Measurements from ENCODE around the gene SH2D7. TPM values are rescaled to one million over a fixed set of nuclear protein-coding genes. Genes with fewer than 3 reads are reported as not detected.

The SH2D7 gene
- total and polyA plus RNA-seq, 2 donors (not counting 3 experiments of a cell fraction or from before 2014, with no cell fraction given) = not detected

DNA sequence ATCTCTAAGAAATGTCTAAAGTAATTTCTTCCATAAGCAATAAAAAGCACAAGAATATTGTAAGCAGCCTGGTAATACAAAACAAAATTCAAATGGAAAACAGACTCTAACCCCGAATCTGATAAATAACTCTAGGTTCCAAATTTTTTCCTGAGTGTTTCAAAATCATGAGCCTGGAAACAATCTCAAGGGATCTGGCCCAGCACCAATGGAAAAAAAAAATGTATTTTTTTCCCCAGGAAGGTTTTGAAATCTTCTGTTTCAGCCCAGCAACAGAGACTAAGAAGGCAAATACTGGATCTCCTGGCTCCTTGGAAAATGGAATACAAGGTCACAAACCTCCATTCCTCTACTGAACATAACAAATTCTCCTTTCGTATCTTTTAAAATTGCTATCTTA lies 27.8 kb upstream of the SH2D7 start:
- H3K4me1 ChIP-seq (ENCODE audit: control insufficient read depth, extremely low read depth, insufficient read depth, low read length) = peaks cover 55% of the 10 kb centered on the region
- CTCF ChIA-PET = no interaction called here
- dilution Hi-C loops (cut with MboI; ENCODE audit: extremely low pct_ligation_motif_present, low sequenced_read_pairs) = no loop called here

More for the DNA sequence above, 27.8 kb upstream of the SH2D7 start:
- intact Hi-C loops (cut with micrococcal nuclease) = loop anchor here (2.0 kb wide), 1 partner anchor 14 kb away; no protein-coding TSS in a partner anchor
- Histone ChIP-seq H3K79me2 (ENCODE audit: control insufficient read depth, insufficient read depth, low read length) (peaks cover 80% of the 10 kb centered on the region), H3K36me3 (ENCODE audit: control insufficient read depth in 2 of 2, extremely low read depth in 1 of 2, insufficient read depth in 2 of 2, low read length in 2 of 2) (no peaks in the 10 kb centered on the region), H3K27me3 (ENCODE audit: control insufficient read depth in 2 of 2, insufficient read depth in 2 of 2, low read length in 2 of 2) (no peaks in the 10 kb centered on the region), H3K4me2 (ENCODE audit: insufficient read depth, low read length) (no peak overlapping the region), H3K27ac (ENCODE audit: insufficient read depth, low read depth, low read length) (no peak overlapping the region), H4K20me1 (replicated peaks; ENCODE audit: control insufficient read depth, extremely low read depth, insufficient read depth, low read length) (no peaks in the 10 kb centered on the region), H3K9me3 (replicated peaks; ENCODE audit: control insufficient read depth, insufficient read depth, low read length) (no peaks in the 10 kb centered on the region), H3K9ac (replicated peaks; ENCODE audit: extremely low read depth, insufficient read depth, low read length) (no peak overlapping the region), H3K4me3 (replicated peaks in 1 of 3; ENCODE audit: insufficient read depth in 1 of 3, low read depth in 1 of 3, low read length in 3 of 3) (no peak overlapping the region), H3K9me1 (replicated peaks; ENCODE audit: control insufficient read depth, extremely low read depth, insufficient read depth, low read length) (no peaks in the 10 kb centered on the region), H2AFZ (ENCODE audit: low read depth, low read length) (no peak overlapping the region)
- FAIRE-seq (no peak), DNase-seq (ENCODE audit: low read depth, low spot score) (no peak)
- BruUV-seq (replicated peaks) = no TSS peak
- TF ChIP-seq, protein P1, sequence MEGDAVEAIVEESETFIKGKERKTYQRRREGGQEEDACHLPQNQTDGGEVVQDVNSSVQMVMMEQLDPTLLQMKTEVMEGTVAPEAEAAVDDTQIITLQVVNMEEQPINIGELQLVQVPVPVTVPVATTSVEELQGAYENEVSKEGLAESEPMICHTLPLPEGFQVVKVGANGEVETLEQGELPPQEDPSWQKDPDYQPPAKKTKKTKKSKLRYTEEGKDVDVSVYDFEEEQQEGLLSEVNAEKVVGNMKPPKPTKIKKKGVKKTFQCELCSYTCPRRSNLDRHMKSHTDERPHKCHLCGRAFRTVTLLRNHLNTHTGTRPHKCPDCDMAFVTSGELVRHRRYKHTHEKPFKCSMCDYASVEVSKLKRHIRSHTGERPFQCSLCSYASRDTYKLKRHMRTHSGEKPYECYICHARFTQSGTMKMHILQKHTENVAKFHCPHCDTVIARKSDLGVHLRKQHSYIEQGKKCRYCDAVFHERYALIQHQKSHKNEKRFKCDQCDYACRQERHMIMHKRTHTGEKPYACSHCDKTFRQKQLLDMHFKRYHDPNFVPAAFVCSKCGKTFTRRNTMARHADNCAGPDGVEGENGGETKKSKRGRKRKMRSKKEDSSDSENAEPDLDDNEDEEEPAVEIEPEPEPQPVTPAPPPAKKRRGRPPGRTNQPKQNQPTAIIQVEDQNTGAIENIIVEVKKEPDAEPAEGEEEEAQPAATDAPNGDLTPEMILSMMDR (IDR thresholded peaks at IDR 0.05; ENCODE audit: extremely low read depth in 1 of 2, insufficient read depth in 1 of 2, low read depth in 1 of 2, low read length in 2 of 2) = no peak
- TF ChIP-seq FOS (IDR thresholded peaks at IDR 0.05; ENCODE audit: borderline replicate concordance, insufficient read depth, low read length) (no peak), GATA2 (IDR thresholded peaks at IDR 0.05; ENCODE audit: insufficient read depth, insufficient read length, low read depth, low read length) (no peak), EZH2 (IDR thresholded peaks at IDR 0.05; ENCODE audit: borderline replicate concordance, low read depth, low read length, severe bottlenecking) (no peak), MYC (IDR thresholded peaks at IDR 0.05; ENCODE audit: low read depth, low read length) (no peak), JUN (IDR thresholded peaks at IDR 0.05; ENCODE audit: borderline replicate concordance, insufficient read depth, insufficient read length, low read depth) (no peak), POLR2A (IDR thresholded peaks at IDR 0.05; ENCODE audit: low read depth, low read length) (no peak), POLR2AphosphoS5 (IDR thresholded peaks at IDR 0.05; ENCODE audit: insufficient read depth, low read depth, low read length) (no peak)
- TF ChIP-seq, protein P2, sequence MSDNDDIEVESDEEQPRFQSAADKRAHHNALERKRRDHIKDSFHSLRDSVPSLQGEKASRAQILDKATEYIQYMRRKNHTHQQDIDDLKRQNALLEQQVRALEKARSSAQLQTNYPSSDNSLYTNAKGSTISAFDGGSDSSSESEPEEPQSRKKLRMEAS (IDR thresholded peaks at IDR 0.05; ENCODE audit: insufficient read depth, insufficient read length) = no peak
- POLR2A ChIA-PET = no interaction called here
